NCI-H128 (cell line): ENCODE data around the gene WNT7B.

Experiments used
- DNase-seq: peaks from one replicate; lab custom pipeline; 2025; ENCODE audit not compliant: unreplicated experiment; lab: John Stamatoyannopoulos, UW

The WNT7B gene

DNA sequence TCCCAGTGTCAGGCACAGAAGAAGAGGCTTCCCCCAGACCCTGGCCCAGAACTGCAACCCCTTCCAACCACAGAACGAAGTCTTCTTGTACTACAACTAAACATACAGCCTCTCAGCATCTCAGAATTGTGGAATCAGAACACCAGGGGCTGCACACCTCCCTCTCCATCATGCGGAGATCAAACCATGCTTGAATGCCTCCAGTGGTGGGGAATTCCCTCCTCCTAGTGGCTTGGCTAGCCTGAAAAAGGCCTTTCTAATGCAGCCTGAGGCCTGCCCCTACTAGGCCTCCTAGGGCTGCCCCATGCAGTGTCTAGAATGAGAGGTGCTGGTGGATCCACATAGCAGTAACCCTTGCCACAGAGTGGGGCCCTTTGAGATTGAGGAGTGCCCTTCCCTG is 62.7 kb downstream of the WNT7B start:
- no peak for DNase-seq

DNA sequence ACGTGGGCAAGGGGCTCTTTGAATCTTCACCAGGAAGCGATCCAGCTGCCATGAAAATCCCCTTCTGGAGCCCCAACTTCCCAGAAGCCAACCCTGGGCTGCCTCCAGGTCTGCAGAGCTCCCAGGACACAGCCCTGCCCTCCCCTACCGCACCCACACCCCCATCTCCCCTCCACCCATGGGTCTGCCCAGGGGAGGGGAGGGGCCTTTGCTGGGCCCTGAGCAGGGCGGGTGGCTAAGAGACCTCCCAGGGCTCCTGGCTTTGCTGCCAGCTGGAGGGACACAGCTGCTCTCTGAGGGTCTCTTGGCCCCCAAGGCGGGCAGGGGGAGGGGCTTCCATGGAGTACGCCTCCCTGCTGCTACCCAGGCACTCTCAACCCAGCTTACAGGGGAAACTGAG is 64.1 kb downstream of the WNT7B start:
- DNase-seq = no peak

DNA sequence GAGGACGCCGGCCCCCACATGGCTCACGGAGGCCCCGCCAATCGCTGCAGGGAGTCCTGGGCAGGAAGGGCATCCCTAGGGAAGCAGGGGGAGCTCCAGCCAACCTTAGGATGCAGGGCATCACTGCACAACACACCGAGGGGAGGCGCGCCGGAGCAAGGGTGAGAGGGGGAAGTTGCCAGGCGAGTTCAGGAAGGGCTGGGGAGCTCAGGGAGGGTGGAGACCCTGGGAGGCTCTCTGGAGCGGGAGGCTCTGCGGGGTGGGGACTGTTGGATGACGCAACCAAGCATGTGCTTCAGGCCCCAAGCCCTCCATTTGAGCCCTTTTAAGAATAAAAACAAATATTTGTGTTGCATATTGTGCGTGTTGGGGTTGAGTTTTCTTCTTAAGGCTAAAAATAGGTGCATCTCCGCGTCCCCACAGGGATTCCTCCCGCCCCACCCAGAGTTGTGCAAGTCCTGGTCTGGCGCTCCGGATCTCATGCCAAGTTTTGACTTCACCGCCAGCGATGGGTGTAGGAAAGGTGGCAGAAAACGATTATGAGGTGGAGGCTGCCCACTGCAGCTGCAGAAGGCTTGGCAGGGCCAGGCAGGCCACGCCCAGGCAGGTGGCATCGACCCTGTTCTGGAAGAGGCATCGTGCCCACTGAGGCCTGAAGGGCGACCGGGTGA is 65.2 kb downstream of the WNT7B start:
- no peak for DNase-seq

DNA sequence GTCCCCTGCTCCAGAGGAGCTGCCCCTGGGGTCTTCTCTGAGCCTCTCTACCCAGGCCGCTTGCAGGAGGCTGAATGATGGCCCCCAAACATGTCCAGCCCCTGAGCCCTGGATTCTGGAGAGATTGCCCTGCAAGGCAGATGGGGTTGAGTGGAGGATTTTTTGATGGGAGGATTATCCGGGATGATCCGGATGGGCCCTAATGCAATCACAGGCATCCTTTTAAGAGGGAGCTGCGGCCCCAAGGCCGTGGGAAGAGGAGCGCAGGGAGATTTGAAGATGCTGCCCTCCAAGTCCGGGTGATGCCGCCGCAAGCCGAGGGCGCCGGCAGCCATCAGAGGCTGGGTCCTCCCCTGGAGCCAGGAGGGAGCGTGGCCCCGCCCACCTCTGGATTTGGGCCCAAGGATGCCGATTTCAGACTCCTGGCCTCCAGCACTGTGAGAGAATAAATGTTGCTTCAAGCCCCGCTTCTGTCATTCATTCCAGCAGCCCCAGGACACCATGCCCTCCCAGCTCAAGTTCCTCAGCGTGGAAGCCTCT is 66.0 kb downstream of the WNT7B start:
- no peak for DNase-seq

DNA sequence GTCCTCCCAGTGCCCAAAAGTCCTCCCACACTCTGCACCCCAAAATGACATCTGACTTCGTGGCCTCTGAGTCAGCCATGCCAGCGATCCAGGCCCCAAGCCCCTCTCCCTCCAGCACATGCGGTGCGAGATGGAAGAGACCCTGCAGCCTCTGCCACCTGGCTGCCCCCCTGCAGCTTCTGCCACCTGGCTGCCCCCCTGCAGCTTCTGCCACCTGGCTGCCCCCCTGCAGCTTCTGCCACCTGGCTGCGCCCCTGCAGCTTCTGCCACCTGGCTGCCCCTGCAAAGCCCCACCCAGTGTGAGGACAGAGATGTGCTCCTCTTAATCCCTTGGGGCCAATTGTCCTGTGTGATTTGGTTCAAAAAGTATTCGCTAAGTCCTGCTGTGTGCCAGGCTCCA is 68.0 kb downstream of the WNT7B start:
- no peak for DNase-seq

DNA sequence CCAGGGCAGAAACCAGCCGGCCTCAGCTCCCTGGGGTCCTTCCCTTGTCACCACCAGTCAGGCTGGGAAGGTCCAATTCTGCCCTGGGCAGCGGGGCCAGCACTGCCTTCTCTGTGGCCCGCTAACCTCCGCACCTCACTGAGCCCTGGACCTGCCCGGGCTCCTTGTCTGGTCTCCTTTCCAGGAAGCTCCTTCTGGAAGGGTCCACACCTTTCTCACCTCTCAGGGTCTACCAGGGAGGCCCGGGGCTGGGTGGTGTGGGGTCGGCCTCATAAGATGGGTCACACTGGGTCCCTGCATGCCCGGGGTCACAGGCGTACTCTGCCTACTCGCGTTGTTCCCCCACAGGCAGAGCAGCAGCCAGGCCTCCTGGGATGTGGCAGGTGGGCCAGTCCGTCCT is 69.0 kb downstream of the WNT7B start:
- DNase-seq = no peak

DNA sequence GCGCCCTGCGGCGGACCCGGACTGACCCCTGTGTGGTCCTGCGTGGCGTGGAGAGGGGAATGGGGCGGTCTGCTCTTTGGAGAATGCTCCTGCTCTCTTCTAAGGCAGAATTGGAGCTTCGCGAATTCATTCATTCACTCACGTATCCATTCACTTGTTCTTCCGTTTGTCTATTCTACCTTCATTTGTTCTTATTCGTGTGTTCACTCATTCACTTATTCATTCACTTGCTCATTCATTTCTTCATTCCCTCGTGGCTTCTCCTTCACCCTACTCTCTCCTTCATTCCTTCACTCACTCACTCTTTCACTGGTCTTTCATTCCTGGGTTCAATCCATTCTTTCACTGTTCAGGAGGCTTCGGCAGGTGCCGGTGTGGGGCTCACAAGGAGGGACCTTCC is 69.6 kb downstream of the WNT7B start:
- DNase-seq = no peak

DNA sequence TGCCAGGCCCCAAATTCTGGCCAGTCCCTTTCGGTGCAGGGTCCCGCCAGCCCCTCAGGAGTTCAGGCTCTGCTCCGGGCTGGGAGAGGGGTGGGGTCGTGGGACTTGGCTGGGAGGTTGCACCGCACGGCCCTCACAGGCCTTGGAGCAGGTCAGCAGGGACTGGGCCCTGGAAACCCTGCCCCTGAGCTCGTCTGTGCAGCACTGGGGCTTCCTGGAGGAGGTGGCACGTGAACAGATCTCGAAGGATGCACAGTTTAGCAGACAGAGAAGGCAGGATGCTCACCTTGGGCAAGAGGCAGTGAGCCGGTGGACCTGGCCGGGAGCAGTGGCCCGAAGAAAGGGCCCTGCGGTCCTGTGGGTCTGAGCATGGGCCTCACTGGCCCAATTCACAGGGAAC is 70.0 kb downstream of the WNT7B start:
- no peak for DNase-seq

DNA sequence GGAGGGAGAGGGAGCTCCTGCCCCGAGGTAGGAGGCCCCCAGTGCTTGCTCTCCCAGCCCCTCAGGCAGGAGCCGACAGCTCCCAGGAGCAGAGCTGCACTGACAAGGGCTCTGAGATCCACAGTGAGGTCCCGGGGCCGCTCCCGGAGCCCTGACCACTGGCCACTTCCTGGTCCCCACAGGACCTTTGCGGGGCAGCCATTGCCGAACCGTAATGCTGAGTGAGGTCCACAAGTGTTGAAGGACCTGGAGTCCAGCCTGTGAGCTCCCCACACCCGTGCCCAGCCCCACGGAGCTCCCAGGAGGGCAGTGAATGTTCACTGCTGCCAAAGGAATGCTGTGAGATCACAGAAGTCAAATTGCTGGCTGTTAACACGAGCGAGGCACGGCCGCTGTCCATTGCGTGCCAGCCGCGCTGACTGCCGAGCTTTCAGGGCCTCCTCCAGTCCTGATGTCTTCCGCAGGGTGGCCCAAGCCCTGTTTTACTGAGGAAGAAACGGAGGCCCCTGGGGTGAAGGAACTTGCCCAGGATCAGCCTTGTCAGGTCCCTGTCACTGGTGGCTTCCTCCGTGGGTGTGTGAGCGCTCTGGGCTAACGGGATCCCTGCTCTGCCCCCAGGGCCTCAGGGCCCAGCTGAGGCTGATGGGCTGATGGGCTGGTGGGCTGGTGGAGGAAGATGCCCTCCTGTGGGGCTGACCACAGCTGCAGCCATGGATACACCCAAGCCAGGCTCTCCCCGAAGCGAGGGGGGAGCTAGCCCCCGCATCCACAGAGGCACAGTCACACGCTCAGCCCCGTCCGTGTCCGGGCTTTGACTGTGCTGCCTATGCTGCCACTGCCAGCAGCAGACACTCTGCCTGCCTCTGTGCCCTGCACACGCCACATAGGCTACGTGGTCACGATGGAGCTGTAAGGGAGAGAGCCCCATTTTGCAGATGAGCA is 70.8 kb downstream of the WNT7B start:
- no peak for DNase-seq

DNA sequence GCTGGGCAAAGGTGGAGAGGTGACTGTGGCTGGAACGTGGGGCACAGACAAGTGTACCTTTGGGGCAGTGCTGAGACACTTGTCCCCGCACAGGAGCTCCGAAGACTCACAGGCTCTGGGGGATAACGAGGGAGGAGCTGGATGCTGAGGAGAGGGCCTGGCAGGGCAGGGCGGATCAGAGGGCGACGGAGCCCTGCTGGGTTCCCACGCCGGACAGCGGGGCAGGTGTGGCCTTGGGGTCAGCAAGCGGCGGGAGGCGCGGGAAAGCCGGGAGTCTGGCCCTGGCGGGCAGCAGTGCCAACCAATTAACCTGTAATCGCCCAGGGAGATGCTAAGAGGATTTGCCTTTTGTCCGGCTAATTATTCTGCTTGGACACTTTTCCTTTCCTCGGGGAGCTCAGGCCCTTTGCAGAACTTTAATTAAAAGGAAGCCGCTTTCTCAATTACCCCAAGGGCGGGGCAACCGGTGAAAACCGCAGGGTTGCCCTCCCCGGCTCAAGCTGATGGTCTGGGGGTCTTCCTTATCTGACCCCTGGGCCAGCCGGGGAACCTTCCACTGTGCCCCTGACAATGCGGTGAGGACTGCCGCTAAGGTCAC is 71.5 kb downstream of the WNT7B start:
- no peak for DNase-seq

DNA sequence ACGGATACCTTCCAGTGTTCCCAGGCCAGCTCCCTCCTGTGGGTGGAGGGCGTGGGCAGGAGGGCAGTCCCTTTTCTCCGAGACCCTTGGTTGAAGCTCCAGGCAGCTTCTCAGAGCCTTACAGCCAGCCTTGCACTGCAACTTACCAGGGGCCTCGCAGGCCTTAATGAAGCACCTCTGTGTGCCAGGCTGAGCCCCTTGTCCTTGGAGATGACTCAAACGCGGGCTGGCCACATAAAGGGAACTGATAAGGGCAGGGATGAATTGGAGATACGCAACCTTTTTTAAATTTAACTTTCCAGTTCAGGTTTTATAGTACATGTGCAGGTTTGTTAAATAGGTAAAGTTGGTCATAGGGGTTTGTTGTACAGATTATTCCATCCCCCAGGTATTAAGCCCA is 72.7 kb downstream of the WNT7B start:
- DNase-seq = no peak

DNA sequence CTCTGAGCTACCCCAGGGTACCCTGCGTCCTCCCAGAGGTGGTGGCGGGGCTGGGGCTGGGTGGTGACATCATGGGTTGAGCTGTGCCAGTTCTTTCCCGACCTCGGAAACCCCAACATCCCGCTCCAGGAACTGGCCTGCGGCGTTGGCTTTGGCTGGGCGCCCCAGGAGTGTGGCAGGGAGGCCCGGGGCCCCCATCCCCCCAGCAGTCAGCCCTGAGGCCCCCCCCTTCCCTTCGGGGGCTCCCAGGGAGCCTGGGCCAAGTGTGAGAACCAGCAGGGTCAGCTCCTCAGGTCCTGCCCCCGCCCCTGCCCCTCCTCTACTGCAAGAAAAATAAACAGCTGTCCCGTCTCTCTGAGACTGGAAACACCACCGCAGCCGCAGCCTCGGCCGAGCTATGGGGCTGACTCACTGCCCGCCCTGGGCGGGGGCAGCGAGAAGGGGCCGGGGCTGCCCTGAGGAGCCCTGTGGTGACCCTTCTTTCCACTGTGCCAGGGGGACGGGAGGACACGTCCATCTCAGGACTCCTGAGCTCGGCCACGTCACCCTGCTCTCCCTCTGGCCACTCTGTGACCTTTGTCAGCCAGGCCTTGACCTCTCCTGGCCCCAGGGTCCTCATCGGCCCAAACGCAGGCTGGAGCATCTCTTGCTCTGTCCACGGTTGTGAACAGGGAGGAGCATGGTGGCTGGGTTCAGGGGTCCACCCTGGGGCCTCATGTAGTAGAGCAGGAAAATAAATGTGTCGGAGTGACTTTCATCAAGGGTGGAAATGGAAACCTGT is 73.4 kb downstream of the WNT7B start:
- DNase-seq = no peak

DNA sequence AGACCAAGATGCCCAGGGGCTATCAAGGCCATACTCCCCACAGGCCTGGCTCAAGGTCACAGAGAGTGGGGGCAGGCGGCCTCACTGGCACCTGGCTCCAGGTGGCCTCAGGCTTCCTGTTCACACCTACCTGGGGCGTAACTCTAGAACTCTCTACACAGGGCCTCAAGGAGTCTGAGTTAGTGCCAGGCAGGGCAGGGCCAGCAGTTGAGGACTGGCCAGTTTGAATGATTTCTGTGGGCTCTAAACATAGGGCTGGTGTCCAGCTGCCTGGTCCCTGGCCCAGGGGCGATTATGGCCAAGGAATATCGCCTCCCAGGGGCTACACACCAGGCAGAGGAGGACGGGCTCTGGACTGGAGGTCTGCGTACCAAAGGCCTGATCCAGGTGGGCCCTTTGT is 79.2 kb downstream of the WNT7B start:
- DNase-seq = no peak

DNA sequence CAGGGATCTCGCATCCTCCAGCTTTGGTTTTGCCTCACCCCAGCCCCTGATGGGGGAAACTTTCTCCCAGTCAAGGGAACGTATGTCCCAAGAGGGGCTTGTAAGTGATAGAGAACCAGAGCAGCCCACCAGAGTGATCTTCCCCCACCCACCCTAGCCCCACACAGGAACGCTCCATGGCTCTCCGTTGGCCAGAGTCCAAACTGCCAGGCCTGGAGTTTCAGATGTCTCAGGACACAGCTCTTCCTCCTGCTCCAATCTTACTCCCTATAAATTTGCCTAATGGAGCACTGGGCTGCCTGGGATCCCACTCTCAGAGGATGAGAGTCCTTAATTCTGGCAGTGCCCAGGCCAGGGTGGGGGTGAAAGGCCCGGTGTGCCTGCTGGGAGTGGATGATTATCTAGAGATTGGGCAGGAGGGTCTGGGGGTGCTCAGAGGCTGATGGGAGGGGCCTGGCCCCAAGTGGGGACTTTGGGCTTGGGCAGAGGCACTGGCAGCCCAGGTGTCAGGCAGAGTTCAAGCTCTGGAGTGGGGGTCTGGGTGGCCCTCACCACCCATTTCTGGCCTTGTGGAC is 79.9 kb downstream of the WNT7B start:
- DNase-seq = no peak

DNA sequence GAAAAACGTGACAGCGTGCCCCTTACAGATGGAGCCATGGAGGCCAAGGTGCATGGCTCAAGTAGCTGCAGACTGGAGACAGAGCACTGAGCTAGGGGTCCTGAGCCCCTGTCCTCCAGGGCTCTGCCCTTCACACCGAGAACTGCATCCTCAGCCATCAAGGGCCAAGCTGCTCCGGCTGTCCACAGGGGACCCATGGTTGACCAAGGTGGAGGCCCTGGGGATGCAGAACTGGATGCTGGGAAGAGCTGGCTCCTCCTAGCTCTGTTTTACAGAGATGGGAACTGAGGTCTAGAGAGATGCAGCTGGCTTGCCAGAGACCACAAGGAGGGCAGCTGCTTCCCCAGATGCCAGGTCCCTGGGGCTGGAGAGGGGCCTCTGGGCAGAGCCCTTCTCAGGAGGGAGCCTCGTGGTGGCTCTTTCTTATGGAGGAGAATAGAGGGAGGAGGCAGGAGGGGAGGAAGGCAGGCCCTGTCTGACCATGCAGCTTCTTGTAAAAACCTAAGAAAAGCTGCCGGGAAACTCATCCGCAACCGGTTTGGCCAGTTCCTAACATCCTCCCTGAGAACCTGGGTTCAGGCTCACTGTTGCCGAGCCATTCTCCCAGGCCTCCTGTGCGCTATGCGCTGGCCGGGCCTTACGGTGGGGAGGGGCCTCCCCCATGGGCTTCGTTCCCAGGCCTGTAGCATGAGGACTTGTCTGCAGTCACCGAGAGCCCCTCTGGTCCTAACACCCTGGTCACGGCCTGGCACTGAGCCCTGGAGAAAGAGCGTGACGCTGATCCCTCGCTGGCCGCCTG is 80.6 kb downstream of the WNT7B start:
- no peak for DNase-seq

DNA sequence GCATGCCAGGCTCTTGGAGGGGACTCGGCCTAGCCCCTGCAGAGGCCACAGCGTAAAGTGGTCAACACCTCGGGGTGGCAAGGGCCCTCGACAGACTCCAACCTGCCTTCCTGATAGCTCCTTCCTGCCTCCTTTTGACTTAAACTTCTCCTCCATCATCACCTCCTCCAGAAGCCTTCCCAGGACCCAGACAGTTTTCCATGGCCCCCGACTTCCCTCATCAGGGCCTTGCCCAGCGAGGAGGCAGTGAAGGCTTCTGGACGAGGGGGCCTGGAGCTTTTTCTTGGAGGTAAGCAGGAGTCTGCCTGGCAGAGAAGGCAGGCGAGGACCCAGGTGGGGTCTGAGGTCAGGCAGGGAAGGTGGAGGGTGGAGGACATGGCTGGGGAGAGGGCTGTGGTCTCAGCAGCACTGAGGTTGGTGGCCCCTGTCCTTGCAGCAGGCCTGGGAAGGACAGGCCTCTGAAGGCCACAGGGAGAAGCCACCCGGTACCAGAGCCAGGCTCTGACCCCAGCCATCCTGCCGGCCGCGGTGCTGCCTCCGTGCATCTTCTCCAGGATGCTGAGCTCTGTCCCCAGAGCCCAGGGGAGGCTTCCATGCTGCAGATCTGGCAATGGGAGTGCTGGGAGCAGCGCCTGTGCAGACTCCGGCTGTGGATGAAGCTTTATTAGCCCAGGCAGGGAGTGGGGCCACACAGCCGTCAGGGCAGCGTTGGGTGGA is 81.4 kb downstream of the WNT7B start:
- no peak for DNase-seq

DNA sequence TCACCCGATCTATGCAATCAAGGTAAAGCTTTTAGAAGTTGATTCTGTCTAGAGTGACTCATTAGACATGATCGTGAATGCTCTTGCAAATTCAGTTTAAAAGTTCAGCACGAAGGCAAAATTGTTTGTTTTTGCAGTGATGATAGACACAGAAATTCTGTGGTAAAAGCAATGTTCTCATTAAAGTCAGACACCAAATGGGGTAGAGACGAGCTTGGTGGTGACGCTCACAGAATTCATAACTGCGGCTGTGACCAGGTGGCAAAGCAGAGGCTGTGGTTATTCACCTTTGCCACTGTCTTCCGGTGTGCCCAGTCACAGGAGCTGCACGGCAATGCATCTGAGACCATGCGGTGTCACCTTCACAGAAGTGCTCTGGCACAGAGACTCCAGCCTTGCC is 83.4 kb downstream of the WNT7B start:
- no peak for DNase-seq

DNA sequence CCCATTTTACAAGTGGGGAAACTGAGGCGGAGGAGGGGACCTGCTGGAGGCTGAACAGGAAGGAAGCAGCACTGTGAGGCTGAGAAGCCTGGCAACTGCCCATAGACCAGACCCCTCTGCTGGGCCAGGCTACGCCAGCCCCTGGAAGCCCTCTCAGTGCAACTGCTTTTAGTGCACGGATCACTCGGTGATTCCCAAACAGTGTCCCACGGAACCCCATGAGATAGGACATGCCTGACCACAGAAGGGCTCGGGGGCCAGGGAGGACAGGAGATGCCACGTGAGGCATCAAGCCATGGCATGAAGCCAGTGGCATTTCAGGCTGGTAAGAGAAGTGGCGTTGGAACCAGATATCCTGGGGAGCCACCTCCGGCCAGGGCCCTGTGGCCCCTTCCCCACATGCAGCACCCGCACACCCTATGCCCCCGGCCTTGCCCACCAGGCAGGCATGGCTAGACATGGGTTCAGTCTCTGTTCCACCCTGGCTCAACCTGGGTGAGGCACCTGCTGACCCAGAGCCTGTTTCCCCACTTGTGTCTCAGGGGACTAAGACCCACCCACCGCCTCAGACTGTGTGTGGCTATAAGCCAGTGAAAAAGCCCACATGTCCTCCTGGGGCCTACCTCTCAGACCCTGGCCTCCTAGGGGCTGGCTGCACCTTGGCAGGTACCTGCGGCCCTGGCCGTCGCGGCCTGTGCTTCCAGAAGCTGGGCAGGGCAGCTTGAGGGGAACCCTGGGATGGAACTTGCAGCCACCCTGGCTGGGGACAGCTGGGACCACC is 84.1 kb downstream of the WNT7B start:
- no peak for DNase-seq
